K562 (cell line): ENCODE results near the gene QKI. TPM values are rescaled to one million over a fixed set of nuclear protein-coding genes. Genes with fewer than 3 reads are reported as not detected.

ENCODE experiments used
- CBFB ChIP-seq: sonication (generic); formaldehyde crosslinking; IDR thresholded peaks from 2 replicates; pipeline ENCODE4 v1.4.0; 2020; ENCODE audit warnings: mild to moderate bottlenecking, missing genetic modification reagents
- GABPB1 ChIP-seq: sonication (generic); formaldehyde crosslinking; IDR thresholded peaks from 2 replicates; pipeline ENCODE4 v1.8.0; 2022; ENCODE audit warnings: mild to moderate bottlenecking, missing genetic modification reagents
- KLF10 ChIP-seq: fragments of 250-450 bp; sonication (Bioruptor Pico); IDR thresholded peaks from 2 replicates; pipeline ENCODE4 v1.6.1; 2021; ENCODE audit warnings: matching md5 sums
- MCM2 ChIP-seq: fragments of 450-650 bp; IDR thresholded peaks from 2 replicates; pipeline ENCODE4 v1.6.1; 2017; ENCODE audit warnings: low read depth, mild to moderate bottlenecking
- NBN ChIP-seq: fragments of 450-650 bp; IDR thresholded peaks from 2 replicates; pipeline ENCODE4 v1.6.1; 2016; ENCODE audit warnings: low read depth, mild to moderate bottlenecking
- NFXL1 ChIP-seq: fragments of 450-650 bp; formaldehyde crosslinking; IDR thresholded peaks from 2 replicates; pipeline ENCODE4 v1.4.0; 2021; ENCODE audit warnings: mild to moderate bottlenecking
- NR2C1 ChIP-seq, 2 experiments: fragments of 450-650 bp; IDR thresholded peaks; 2 replicates each; pipeline ENCODE4 v1.6.1; 2017; ENCODE audit warnings: mild to moderate bottlenecking in 2 of 2, antibody characterized with exemption in 1 of 2, inconsistent platforms in 1 of 2, missing compliant biosample characterization in 1 of 2, missing genetic modification characterization in 1 of 2
- NR2C2 ChIP-seq, 2 experiments: fragments of 200-800 bp in 1 of 2; sonication (Bioruptor generic) in 1 of 2; sonication (generic) in 1 of 2; formaldehyde crosslinking in 1 of 2; IDR thresholded peaks; 2 replicates each; pipeline versions ENCODE4 v1.6.1 to v1.8.0; 2016 to 2022; ENCODE audit warnings: mild to moderate bottlenecking in 1 of 2, missing compliant biosample characterization in 1 of 2, missing genetic modification characterization in 1 of 2, missing genetic modification reagents in 1 of 2
- TAF7 ChIP-seq: fragments of 450-650 bp; IDR thresholded peaks from 2 replicates; pipeline ENCODE4 v1.6.1; 2016; ENCODE audit warnings: missing genetic modification characterization, missing compliant biosample characterization
- TFAP4 ChIP-seq: sonication (generic); formaldehyde crosslinking; IDR thresholded peaks from 2 replicates; pipeline ENCODE4 v1.8.0; 2022; ENCODE audit warnings: missing genetic modification reagents, mild to moderate bottlenecking, moderate library complexity, borderline replicate concordance
- TRIM24 ChIP-seq, 2 experiments: fragments of 450-650 bp; IDR thresholded peaks; 2 replicates each; pipeline ENCODE4 v1.6.1; 2016
- TRIM25 ChIP-seq: fragments of 450-650 bp; IDR thresholded peaks from 2 replicates; pipeline ENCODE4 v1.7.0; 2016; ENCODE audit warnings: borderline replicate concordance
- WHSC1 ChIP-seq: IDR thresholded peaks from one replicate; pipeline ENCODE4 v1.6.1; 2012; ENCODE audit warnings: low read length, control low read depth, inconsistent platforms
- ZBTB26 ChIP-seq: fragments of 450-650 bp; formaldehyde crosslinking; IDR thresholded peaks from 2 replicates; pipeline ENCODE4 v1.4.0; 2022; ENCODE audit warnings: missing genetic modification characterization
- ZNF431 ChIP-seq: sonication (generic); formaldehyde crosslinking; IDR thresholded peaks from 2 replicates; pipeline ENCODE4 v1.8.0; 2022; ENCODE audit warnings: mild to moderate bottlenecking, missing genetic modification reagents
- polyA plus RNA-seq, 8 experiments: library from polyadenylated mRNA; depleted of rRNA in 4 of 8; stranded (reverse) in 5 of 8; unstranded in 3 of 8; fragments of >200 nt; fragmentation: Nextera tagmentation in 2 of 8; fragmentation: Illumina TruSeq in 1 of 8; extraction: Ambion mirVana in 2 of 8; extraction: Trizol in 1 of 8; gene quantifications; 2 replicates each; pipeline versions ENCODE4 v1.2.1 to v1.2.3, GENCODE V29; 2011 to 2014; ENCODE audit warnings: inconsistent platforms in 1 of 8, missing spikeins in 1 of 8
- total RNA-seq, 7 experiments: library from RNA; depleted of rRNA in 6 of 7; stranded (reverse); fragments of >200 nt in 6 of 7; fragmentation: Illumina TruSeq in 2 of 7; extraction: Trizol in 2 of 7; gene quantifications; 2 replicates each; pipeline versions ENCODE4 v1.2.1 to v1.2.3, GENCODE V29; 2011 to 2021; ENCODE audit warnings: low replicate concordance in 1 of 7
- TF ChIP-seq, protein P1 (sequence below): fragments of 250-450 bp; sonication (Bioruptor Pico); IDR thresholded peaks from 2 replicates; pipeline ENCODE4 v1.4.0; 2020
- TF ChIP-seq, protein P2 (sequence below): fragments of 450-650 bp; IDR thresholded peaks from 2 replicates; pipeline ENCODE4 v1.6.1; 2016; ENCODE audit warnings: antibody characterized with exemption

The QKI gene
- total and polyA plus RNA-seq, 9 of the 15 experiments (the other 6 are each of a cell fraction or from before 2014, with no cell fraction given) = 20.4 to 215 (median 123) TPM

GRCh38 chr6:163570579-163571231 lies 156.2 kb downstream of the QKI start (continued):
- TF ChIP-seq, protein P1, sequence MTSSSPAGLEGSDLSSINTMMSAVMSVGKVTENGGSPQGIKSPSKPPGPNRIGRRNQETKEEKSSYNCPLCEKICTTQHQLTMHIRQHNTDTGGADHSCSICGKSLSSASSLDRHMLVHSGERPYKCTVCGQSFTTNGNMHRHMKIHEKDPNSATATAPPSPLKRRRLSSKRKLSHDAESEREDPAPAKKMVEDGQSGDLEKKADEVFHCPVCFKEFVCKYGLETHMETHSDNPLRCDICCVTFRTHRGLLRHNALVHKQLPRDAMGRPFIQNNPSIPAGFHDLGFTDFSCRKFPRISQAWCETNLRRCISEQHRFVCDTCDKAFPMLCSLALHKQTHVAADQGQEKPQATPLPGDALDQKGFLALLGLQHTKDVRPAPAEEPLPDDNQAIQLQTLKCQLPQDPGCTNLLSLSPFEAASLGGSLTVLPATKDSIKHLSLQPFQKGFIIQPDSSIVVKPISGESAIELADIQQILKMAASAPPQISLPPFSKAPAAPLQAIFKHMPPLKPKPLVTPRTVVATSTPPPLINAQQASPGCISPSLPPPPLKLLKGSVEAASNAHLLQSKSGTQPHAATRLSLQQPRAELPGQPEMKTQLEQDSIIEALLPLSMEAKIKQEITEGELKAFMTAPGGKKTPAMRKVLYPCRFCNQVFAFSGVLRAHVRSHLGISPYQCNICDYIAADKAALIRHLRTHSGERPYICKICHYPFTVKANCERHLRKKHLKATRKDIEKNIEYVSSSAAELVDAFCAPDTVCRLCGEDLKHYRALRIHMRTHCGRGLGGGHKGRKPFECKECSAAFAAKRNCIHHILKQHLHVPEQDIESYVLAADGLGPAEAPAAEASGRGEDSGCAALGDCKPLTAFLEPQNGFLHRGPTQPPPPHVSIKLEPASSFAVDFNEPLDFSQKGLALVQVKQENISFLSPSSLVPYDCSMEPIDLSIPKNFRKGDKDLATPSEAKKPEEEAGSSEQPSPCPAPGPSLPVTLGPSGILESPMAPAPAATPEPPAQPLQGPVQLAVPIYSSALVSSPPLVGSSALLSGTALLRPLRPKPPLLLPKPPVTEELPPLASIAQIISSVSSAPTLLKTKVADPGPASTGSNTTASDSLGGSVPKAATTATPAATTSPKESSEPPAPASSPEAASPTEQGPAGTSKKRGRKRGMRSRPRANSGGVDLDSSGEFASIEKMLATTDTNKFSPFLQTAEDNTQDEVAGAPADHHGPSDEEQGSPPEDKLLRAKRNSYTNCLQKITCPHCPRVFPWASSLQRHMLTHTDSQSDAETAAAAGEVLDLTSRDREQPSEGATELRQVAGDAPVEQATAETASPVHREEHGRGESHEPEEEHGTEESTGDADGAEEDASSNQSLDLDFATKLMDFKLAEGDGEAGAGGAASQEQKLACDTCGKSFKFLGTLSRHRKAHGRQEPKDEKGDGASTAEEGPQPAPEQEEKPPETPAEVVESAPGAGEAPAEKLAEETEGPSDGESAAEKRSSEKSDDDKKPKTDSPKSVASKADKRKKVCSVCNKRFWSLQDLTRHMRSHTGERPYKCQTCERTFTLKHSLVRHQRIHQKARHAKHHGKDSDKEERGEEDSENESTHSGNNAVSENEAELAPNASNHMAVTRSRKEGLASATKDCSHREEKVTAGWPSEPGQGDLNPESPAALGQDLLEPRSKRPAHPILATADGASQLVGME (CRISPR knock-in tag) = no peak
- TF ChIP-seq TFAP4 (no peak), TAF7 (tag) (no peak), NR2C2 (CRISPR knock-in tag; IDR thresholded peaks at IDR 0.05) (peak; percentile 97), NR2C2 (tag; IDR thresholded peaks at IDR 0.05) (peak; percentile 98), ZNF431 (no peak), MCM2 (no peak), KLF10 (CRISPR knock-in tag) (no peak), ZBTB26 (no peak), WHSC1 (no peak), NBN (peak; percentile 79), TRIM25 (no peak), NFXL1 (CRISPR knock-in tag) (no peak), CBFB (CRISPR knock-in tag) (no peak), GABPB1 (CRISPR knock-in tag) (no peak), NR2C1 (IDR thresholded peaks at IDR 0.05) (peak; percentile 99), NR2C1 (tag; IDR thresholded peaks at IDR 0.05) (peak; percentile 99), TRIM24 (IDR thresholded peaks at IDR 0.05) (peak; percentile 92 to 93)
- TF ChIP-seq, protein P2, sequence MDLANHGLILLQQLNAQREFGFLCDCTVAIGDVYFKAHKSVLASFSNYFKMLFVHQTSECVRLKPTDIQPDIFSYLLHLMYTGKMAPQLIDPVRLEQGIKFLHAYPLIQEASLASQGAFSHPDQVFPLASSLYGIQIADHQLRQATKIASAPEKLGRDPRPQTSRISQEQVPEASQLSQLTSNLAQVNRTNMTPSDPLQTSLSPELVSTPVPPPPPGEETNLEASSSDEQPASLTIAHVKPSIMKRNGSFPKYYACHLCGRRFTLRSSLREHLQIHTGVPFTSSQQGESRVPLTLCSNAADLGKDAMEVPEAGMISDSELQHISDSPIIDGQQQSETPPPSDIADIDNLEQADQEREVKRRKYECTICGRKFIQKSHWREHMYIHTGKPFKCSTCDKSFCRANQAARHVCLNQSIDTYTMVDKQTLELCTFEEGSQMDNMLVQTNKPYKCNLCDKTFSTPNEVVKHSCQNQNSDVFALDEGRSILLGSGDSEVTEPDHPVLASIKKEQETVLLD = peak; percentile 84
